GM21619 (cell line): ENCODE data around the gene ZFYVE28.

Source experiments
- ATAC-seq: cut with Tn5 transposase; IDR thresholded peaks from one replicate; pipeline ENCODE4 v1.9.1; 2021; ENCODE audit not compliant: unreplicated experiment

ZFYVE28 gene

GRCh38 chr4:2264481-2265041, 153.9 kb downstream of the ZFYVE28 start:
- no peak for ATAC-seq

GRCh38 chr4:2263926-2264321, 154.5 kb downstream of the ZFYVE28 start:
- ATAC-seq, result no peak

DNA sequence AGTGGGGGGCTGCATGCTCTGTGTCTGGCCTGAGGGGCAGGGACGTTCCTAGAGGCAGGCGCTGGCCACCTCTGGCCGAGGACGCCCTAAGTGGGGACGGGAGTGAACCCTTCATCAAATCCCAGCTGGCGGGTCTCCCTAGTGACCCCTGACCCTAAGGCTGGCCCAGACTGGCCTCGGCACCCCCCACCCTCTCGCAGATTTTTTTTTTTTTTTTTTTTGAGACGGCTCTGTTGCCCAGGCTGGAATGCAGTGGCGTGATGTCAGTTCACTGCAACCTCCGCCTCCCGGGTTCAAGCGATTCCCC, 155.5 kb downstream of the ZFYVE28 start:
- ATAC-seq, result no peak

GRCh38 chr4:2262145-2262943, 156.1 kb downstream of the ZFYVE28 start:
- ATAC-seq, result peak; percentile 90

- peak; percentile 2 for ATAC-seq
These were observed 156.6 kb downstream of the ZFYVE28 start, which contains the start of gene MXD4 for GRCh38 chr4:2261853-2262144. Gene MXD4 (minus strand): TSS chr4:2262109. CDS start chr4:2261980, 129 bp downstream.

GRCh38 chr4:2261110-2261852, 157.2 kb downstream of the ZFYVE28 start:
- ATAC-seq, result peak; percentile 18

DNA sequence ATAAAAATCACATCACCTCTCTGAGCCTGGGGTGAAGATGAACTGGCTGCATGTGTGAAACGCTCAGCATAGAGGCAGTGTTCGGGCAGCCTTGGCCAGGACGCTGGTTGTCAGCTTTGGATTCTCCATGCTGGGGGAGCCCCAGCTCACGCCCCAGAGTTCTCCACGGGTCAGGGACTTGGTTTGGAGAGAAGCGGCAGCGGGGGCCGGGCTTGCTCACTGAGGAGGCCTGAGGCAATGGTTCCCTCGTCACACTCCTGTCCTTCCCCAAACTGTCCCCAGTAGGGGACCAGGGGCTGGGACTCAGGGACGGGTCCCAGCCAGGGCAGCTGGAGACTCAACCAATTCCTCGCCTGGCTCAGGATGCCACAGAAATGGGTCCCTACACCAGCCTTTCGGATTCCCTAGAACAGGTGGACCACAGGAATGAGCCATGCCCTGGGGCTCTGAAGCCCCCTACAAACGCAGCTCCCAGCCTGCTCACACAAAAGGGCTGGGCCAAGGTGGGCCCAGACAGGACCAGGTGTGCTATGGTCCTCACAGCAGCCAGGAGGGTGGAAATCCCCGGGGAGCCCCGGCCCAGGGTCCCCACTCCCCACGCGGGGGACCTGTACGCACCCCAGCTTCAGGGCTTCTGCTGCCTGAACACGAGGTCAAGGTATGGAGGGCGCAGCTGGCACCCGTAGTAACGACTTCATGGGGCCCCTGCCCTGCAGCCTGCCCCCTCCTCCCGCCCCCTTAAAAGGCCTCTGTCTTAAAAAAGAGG, 157.9 kb downstream of the ZFYVE28 start:
- ATAC-seq, result no peak

DNA sequence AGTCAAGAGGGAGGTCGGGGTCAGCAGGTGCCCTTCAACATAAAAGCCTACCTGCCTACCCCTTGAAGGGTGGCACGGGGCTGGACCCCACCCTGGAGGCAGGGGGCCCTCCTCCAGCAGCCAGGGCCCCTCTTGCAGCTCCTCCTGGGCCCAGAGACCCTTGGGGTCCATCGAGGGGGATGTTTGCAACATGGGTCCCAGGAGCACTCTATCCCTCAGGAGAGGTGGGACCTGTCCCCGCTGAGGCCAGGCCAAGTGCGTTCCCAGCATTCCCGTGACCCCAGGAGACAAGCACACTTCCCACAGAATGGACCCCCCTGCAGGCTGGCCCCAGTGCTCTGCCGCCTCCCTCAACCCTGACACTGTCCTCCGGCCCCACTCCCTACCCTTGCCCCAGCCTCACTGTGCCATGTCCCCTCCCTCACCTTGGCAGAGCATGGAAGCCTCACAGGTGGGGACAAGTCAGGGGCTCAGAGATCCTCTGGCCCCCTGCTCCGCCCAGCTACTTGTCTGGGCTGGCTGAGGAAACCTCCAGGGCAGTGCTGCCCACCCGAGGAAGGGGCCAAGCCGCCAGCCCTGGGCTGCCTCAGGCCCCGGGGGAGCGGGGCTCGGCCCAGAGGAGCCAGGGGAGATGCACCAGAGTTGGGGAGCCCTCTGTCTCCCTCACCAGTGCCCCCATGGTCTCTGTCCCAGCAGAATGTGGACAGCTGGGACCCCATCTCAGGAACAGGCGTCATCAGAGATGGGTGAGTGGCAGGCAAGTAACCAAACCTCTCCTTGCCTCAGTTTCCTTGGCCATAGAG, 158.7 kb downstream of the ZFYVE28 start:
- no peak for ATAC-seq

- ATAC-seq, result no peak
These were observed 159.4 kb downstream of the ZFYVE28 start for GRCh38 chr4:2259036-2259540.

DNA sequence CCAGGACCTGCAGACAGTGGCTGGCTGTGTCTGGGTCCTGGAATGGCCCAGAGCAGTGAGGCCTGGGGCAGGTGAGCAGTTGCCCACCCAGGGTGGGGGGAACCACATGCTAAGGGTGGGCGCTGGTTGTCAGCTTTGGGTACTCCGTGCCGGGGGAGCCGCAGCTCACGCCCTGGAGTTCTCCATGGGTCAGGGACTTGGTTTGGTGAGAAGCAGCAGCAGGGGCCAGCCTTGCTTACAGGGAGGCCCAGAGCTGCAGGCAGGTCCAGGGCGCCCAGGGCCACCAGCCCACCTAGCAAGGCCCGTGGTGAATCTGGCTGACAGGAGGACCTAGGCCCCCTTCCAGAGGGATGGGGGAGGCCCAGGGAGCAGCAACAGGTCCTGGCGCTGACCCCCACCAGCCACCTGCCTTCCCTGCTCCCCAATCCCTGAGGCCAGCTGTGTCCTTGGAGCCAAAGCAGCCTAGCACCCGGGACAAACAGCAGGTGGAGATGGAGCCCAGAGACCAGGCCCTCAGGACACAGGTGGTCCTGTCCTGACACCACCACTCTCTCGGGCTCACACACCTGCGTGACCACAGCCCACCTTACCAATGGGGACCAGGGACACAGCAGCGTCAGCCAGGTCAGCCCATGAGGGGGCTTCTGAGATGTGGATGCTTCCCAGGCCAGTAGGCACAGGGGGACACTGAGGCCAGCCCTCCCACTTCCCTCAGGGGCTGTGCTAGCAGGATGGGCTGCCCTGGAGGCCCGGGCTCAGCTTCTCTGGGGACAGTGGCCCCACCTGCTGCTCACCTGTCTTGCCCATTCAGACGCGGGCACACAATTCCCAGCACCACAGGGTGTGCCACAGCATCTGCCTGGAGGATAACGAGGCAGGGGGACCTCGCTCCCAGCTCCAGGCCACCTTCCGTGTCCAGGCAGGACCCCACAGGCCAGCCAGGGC, 160.1 kb downstream of the ZFYVE28 start:
- no peak for ATAC-seq

DNA sequence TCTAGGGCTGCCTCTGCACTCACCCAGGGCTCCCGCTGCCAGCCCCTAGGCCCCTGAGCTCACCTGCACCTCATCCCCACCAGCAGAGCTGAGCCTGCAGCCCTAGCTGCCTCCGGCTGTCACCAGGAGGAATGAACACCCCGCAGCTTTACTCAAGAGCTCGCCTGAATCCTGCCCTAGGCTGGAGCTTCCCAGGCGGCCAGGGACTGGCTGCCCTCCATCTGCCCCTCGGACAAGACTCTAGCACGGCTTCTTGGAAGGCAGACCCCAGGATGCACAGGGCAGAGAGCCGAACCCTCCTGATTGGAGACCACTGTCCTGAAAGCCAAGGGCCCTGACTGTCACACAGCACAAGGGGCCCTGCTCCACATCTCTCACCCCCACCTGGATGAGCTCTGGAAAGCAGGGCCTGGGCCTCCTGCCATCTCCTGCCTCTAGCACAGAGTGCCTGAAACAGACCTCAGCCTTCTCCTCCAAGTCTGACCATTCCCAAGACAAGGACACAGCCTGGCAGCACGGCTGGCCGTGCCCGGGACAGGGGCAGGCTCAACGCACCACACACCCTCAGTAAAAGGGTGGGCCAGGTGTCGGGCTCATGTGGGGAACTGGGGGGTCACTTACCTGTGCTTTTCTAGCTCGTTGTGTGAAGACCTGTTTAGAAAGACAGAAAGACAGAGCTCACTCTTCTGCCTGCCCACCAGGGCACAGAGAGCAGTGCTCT, 160.9 kb downstream of the ZFYVE28 start:
- no peak for ATAC-seq

DNA sequence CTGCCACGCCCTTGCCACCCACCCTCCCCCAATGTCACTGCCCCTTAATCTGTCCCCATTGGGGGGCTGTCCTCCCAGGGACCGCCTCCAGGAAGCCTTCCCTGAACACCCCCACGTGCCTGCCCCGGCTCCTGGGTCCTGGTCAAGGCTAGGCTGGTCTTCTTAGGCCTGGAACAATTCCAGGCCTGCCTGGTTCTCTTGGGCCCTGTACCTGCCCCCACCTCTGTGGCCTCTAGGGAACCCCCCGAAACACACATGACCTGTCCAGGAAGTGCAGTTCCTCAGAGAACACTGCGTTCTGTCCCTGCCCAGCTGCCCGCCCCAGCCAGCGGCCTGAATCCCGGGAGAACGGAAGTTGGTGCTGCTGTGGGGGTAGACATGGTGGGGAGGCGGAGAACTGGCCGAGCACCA, 161.7 kb downstream of the ZFYVE28 start:
- no peak for ATAC-seq

DNA sequence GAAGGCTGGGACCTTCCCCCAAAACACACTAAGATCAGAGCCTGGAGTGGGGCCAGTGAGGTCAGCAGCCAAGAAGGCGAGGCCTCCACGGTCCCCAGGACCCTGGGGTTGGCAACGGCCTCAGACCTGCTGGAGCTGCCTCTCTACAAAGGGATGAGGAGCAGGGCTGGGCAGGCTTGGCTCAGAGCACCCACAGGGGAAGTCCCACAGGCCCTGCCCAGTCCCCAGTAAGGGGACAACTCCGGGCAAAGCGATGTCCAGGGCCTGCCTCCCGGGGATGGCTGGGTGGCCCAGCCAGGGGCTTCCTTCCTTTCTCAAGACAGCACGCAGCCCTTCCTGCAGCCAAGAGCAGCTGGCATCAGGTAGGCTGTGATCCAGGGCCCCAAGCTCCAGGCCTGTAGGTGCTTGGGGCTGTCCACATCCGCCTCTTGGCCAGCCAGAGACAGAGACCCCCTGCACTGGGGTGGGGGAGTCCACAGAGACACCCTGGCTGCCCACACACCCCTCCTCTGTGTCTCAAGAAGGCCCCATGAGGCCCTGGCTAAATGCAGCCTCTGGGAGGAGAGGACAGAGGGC, 162.2 kb downstream of the ZFYVE28 start:
- ATAC-seq, result no peak

GRCh38 chr4:2255501-2256155, 162.8 kb downstream of the ZFYVE28 start:
- no peak for ATAC-seq

- no peak for ATAC-seq
These were observed 163.6 kb downstream of the ZFYVE28 start for GRCh38 chr4:2254665-2255500.

- ATAC-seq, result no peak
These were observed 165.0 kb downstream of the ZFYVE28 start for GRCh38 chr4:2253160-2254084.
